HG03342 (cell line): ENCODE data around the gene TMEM221.

Experiments
- ATAC-seq: cut with Tn5 transposase; IDR thresholded peaks from one replicate; pipeline ENCODE4 v1.9.1; 2021; ENCODE audit warnings: mild to moderate bottlenecking, moderate library complexity; ENCODE audit not compliant: unreplicated experiment

The TMEM221 gene

GRCh38 chr19:17406887-17407196 lies 41.6 kb downstream of the TMEM221 start:
- ATAC-seq, result no peak

GRCh38 chr19:17406046-17406886 lies 42.2 kb downstream of the TMEM221 start:
- ATAC-seq, result peak; percentile 30

GRCh38 chr19:17405250-17406045 lies 43.0 kb downstream of the TMEM221 start, which contains the start of gene BST2:
TSS of gene BST2 (minus strand) at chr19:17405630. CDS start at chr19:17405575, 55 bp downstream.
- ATAC-seq, result peak; percentile 70

- peak; percentile 32 for ATAC-seq
Observed at GRCh38 chr19:17404621-17405249, 43.7 kb downstream of the TMEM221 start.

- ATAC-seq, result no peak
Observed at GRCh38 chr19:17404015-17404414, 44.5 kb downstream of the TMEM221 start.

GRCh38 chr19:17402982-17403855 lies 45.2 kb downstream of the TMEM221 start:
- ATAC-seq, result no peak

GRCh38 chr19:17401628-17402027 lies 46.8 kb downstream of the TMEM221 start:
- ATAC-seq, result no peak

- ATAC-seq, result no peak
Observed at GRCh38 chr19:17398902-17399527, 49.5 kb downstream of the TMEM221 start.

GRCh38 chr19:17394891-17395415 lies 53.5 kb downstream of the TMEM221 start:
- ATAC-seq, result no peak

- no peak for ATAC-seq
Observed at GRCh38 chr19:17393914-17394313, 54.6 kb downstream of the TMEM221 start, which contains the start of gene CCDC194. TSS of gene CCDC194 (minus strand) at chr19:17394196. CDS start at chr19:17394158, 38 bp downstream.

GRCh38 chr19:17393002-17393401 lies 55.5 kb downstream of the TMEM221 start:
- no peak for ATAC-seq

GRCh38 chr19:17391371-17392151 lies 56.9 kb downstream of the TMEM221 start:
- no peak for ATAC-seq

GRCh38 chr19:17390665-17391370 lies 57.6 kb downstream of the TMEM221 start:
- peak; percentile 85 for ATAC-seq

- ATAC-seq, result no peak
Observed at GRCh38 chr19:17389957-17390664, 58.4 kb downstream of the TMEM221 start.

GRCh38 chr19:17389288-17389687 lies 59.2 kb downstream of the TMEM221 start:
- no peak for ATAC-seq

- ATAC-seq, result no peak
Observed at GRCh38 chr19:17385878-17386611, 62.4 kb downstream of the TMEM221 start.
